ENCODE data around the gene SGSH.

GRCh38 chr17:80263253-80264204, 43.4 kb upstream of the SGSH start:
- TF ChIP-seq, protein P1, sequence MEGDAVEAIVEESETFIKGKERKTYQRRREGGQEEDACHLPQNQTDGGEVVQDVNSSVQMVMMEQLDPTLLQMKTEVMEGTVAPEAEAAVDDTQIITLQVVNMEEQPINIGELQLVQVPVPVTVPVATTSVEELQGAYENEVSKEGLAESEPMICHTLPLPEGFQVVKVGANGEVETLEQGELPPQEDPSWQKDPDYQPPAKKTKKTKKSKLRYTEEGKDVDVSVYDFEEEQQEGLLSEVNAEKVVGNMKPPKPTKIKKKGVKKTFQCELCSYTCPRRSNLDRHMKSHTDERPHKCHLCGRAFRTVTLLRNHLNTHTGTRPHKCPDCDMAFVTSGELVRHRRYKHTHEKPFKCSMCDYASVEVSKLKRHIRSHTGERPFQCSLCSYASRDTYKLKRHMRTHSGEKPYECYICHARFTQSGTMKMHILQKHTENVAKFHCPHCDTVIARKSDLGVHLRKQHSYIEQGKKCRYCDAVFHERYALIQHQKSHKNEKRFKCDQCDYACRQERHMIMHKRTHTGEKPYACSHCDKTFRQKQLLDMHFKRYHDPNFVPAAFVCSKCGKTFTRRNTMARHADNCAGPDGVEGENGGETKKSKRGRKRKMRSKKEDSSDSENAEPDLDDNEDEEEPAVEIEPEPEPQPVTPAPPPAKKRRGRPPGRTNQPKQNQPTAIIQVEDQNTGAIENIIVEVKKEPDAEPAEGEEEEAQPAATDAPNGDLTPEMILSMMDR (conservative IDR thresholded peaks at IDR 0.05; ENCODE audit: low read length): no peak
- no peak for TF ChIP-seq EZH2phosphoT487 (IDR thresholded peaks at IDR 0.05; ENCODE audit: borderline replicate concordance)
